ENCODE measurements around the gene GPC5.

GRCh38 chr13:92804346-92804745, 1405.9 kb downstream of the GPC5 start:
- TF ChIP-seq CTCF (conservative IDR thresholded peaks at IDR 0.05; ENCODE audit: low read depth, low read length) (no peak), EZH2 (IDR thresholded peaks at IDR 0.05; ENCODE audit: borderline replicate concordance, low read depth, low read length, poor library complexity, severe bottlenecking) (no peak)

Measured in A673 (cell line).